Mesothelial cell of epicardium (in vitro differentiated cells): ENCODE measurements around the gene USP46. TPM values are rescaled to one million over a fixed set of nuclear protein-coding genes. Genes with fewer than 3 reads are reported as not detected.

Source experiments
- DNase-seq, 2 experiments: peaks; one replicate each; pipeline ENCODE4 v3.0.0; 2021; ENCODE audit warnings: low spot score in 2 of 2; ENCODE audit not compliant: unreplicated experiment in 2 of 2
- H3K27ac Mint-ChIP-seq: 2 replicates; pipeline ENCODE4 v1.8.0; 2021; ENCODE audit warnings: mixed read lengths
- H3K27me3 Mint-ChIP-seq: 2 replicates; pipeline ENCODE4 v1.8.0; 2021; ENCODE audit warnings: low read depth, mixed read lengths
- H3K36me3 Mint-ChIP-seq: 2 replicates; pipeline ENCODE4 v1.8.0; 2021; ENCODE audit warnings: mixed read lengths
- H3K4me1 Mint-ChIP-seq: 2 replicates; pipeline ENCODE4 v1.8.0; 2021; ENCODE audit warnings: mixed read lengths
- H3K4me3 Mint-ChIP-seq: 2 replicates; pipeline ENCODE4 v1.8.0; 2021; ENCODE audit warnings: mild to moderate bottlenecking, moderate library complexity, mixed read lengths
- H3K9me3 Mint-ChIP-seq: 2 replicates; pipeline ENCODE4 v1.8.0; 2021; ENCODE audit warnings: mixed read lengths
- total RNA-seq: library from RNA; stranded (reverse); gene quantifications from 3 replicates; pipeline ENCODE4 v1.2.1, GENCODE V29; 2021
- TF ChIP-seq, protein P1 (sequence below): fragments of 200-600 bp; sonication (generic); IDR thresholded peaks from one replicate; pipeline ENCODE4 v1.5.0; 2021; ENCODE audit warnings: antibody characterized with exemption; ENCODE audit not compliant: unreplicated experiment

The USP46 gene
- total RNA-seq, 1 donor from 2014 or later, result 39.2 TPM

DNA sequence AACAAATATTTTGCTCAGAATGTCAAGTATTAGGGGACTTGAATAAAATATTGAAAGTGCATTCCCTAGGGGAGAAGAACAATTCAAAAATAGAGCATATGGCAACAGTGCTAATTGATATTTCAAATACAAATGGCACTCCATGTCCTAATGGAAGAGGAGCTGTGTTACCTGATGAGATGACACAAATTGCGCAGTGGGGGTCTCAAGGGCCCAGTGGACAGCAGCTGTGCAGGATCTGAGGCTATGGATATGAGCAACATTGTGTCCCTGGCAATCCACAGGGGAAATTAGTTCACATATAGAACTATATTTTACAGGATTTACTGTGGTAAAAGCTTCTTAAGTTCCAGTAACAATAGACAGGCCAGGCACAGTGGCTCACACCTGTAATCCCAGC lies 17.4 kb upstream of the USP46 start:
- no peak overlapping the region for H3K27ac Mint-ChIP-seq
- peaks cover 4% of the 10 kb centered on the region for H3K4me1 Mint-ChIP-seq
- no peaks in the 10 kb centered on the region for H3K9me3 Mint-ChIP-seq
- no peaks in the 10 kb centered on the region for H3K36me3 Mint-ChIP-seq
- no peak for DNase-seq
- no peaks in the 10 kb centered on the region for H3K27me3 Mint-ChIP-seq
- no peak overlapping the region for H3K4me3 Mint-ChIP-seq
- TF ChIP-seq, protein P1, sequence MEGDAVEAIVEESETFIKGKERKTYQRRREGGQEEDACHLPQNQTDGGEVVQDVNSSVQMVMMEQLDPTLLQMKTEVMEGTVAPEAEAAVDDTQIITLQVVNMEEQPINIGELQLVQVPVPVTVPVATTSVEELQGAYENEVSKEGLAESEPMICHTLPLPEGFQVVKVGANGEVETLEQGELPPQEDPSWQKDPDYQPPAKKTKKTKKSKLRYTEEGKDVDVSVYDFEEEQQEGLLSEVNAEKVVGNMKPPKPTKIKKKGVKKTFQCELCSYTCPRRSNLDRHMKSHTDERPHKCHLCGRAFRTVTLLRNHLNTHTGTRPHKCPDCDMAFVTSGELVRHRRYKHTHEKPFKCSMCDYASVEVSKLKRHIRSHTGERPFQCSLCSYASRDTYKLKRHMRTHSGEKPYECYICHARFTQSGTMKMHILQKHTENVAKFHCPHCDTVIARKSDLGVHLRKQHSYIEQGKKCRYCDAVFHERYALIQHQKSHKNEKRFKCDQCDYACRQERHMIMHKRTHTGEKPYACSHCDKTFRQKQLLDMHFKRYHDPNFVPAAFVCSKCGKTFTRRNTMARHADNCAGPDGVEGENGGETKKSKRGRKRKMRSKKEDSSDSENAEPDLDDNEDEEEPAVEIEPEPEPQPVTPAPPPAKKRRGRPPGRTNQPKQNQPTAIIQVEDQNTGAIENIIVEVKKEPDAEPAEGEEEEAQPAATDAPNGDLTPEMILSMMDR, result no peak

DNA sequence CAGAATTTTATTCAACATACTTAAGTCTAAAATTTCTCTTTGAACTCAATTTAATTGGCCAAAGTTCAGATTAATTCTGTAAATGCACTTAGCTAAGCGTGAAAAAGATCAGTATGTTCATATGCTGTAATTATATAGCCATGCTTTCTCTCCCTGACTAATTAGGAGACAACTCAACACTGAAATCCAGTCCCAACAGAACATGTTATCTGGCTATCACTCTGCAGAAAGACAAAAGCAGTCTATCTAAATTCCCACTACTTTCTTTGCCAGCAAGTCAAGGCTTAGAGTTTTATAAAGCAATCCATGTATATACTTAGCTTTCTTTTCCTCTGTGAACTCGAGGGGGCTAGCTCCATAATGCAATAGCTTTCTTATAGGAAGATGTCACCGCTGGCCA lies 16.0 kb upstream of the USP46 start:
- H3K27ac Mint-ChIP-seq, result no peak overlapping the region
- H3K36me3 Mint-ChIP-seq, result no peaks in the 10 kb centered on the region
- H3K9me3 Mint-ChIP-seq, result no peaks in the 10 kb centered on the region
- H3K4me1 Mint-ChIP-seq, result peaks cover 4% of the 10 kb centered on the region
- H3K27me3 Mint-ChIP-seq, result no peaks in the 10 kb centered on the region
- TF ChIP-seq, protein P1, result no peak
- no peak for DNase-seq
- H3K4me3 Mint-ChIP-seq, result no peak overlapping the region

DNA sequence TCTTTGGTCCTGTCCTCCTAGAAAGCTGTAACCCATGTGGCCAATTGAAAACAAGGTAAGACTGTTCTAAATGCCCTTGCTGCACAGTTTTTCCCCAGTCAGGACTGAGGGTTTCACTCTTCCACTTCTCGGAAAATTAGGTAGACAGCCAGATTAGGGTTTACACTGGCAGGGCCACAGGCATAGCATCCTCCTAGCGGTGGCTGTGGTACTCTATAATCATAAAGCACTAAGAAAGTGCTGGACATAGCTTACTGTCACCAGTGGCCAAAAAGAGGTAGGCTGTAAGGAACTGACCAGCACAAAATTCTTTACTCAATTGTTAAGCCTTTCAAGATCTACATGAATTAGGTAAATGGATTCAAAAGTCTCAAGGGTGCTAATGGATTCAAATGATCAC lies 11.6 kb upstream of the USP46 start:
- no peak for DNase-seq
- Mint-ChIP-seq H3K36me3 (no peaks in the 10 kb centered on the region), H3K9me3 (no peaks in the 10 kb centered on the region), H3K27ac (no peak overlapping the region), H3K4me1 (no peaks in the 10 kb centered on the region), H3K27me3 (peaks cover 4% of the 10 kb centered on the region), H3K4me3 (no peak overlapping the region)
- TF ChIP-seq, protein P1, result no peak

DNA sequence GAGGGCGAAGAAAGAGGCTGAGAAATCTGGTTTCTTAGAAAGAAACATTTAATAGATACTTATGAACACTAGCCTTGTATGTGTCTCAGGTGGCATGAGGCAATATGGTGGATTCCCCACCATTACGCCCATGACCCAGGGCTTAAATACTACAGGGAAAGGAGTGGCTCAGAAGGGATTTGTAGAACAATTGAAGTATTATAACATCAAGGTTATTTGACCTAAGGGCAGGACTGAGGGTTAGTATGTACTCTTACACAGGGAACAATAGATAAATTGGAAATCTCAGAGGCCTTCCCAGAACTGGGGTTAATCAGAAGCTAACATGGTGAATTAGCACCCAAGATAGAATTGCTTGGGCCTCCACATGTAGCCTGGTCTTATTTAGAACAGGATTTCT lies 11.0 kb upstream of the USP46 start:
- Mint-ChIP-seq H3K9me3 (peaks cover 3% of the 10 kb centered on the region), H3K27me3 (peaks cover 4% of the 10 kb centered on the region), H3K4me3 (no peak overlapping the region), H3K36me3 (no peaks in the 10 kb centered on the region), H3K4me1 (no peaks in the 10 kb centered on the region), H3K27ac (no peak overlapping the region)
- TF ChIP-seq, protein P1, result no peak
- DNase-seq, result no peak

DNA sequence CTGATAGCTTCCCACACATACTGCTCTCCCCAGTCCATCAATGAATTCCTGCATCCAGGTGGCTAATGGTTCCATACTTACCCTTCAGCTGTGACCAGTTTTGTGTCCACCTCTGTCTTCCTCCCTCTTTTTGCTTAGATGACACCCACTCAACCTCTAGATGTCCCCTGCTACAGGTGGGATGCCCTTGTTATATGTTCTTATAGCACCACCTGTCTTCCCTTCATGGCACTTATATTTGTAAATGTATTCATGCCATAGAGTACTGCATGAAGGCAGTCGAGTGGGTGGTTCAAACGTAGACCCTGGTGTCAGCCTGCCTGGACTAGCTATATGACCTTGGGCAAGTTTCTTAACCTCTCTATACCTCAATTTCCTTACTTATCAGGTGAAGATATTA lies 6.5 kb upstream of the USP46 start:
- peaks cover 17% of the 10 kb centered on the region for H3K36me3 Mint-ChIP-seq
- H3K4me1 Mint-ChIP-seq, result peaks cover 2% of the 10 kb centered on the region
- H3K4me3 Mint-ChIP-seq, result no peak overlapping the region
- H3K9me3 Mint-ChIP-seq, result peaks cover 15% of the 10 kb centered on the region
- no peak overlapping the region for H3K27ac Mint-ChIP-seq
- TF ChIP-seq, protein P1, result no peak
- no peak for DNase-seq
- peaks cover 4% of the 10 kb centered on the region for H3K27me3 Mint-ChIP-seq

DNA sequence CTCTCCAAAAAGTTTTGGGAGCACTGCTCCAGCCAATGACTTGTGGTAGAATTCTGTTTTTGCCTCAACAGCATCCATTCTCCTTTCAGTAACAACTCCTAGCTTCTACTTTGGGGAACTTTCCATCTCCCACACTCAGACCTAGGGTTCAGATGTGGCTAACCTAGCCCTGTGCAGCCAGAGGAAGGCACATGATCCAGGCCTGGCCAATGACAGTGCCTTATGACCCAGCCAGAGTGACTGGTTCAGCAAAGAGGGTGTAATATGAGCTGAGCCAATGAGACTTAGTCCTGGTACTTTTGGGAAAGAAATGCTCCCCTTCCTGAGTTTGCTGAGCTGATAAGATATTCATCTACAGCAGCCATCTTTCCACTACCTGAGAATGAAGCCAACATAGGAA lies 5.4 kb upstream of the USP46 start:
- Mint-ChIP-seq H3K27ac (no peak overlapping the region), H3K4me3 (no peak overlapping the region), H3K36me3 (peaks cover 17% of the 10 kb centered on the region), H3K9me3 (peaks cover 15% of the 10 kb centered on the region), H3K27me3 (peaks cover 4% of the 10 kb centered on the region), H3K4me1 (peaks cover 8% of the 10 kb centered on the region)
- TF ChIP-seq, protein P1, result no peak
- no peak for DNase-seq
